ENCODE results near the gene SNX9.
"Not testable (repeated sequence)": the region's sequence is repeated elsewhere in the genome, so short reads cannot be mapped to it uniquely, and the experiment has no call there.

The SNX9 gene

GRCh38 chr6:157885211-157885788 is 62.3 kb downstream of the SNX9 start:
- DNase-seq (ENCODE audit: low spot score): no peak

GRCh38 chr6:157885876-157886275 is 62.8 kb downstream of the SNX9 start:
- no peak for DNase-seq (ENCODE audit: low spot score)

GRCh38 chr6:157887892-157888291 is 64.8 kb downstream of the SNX9 start:
- DNase-seq (ENCODE audit: low spot score): no peak

DNA sequence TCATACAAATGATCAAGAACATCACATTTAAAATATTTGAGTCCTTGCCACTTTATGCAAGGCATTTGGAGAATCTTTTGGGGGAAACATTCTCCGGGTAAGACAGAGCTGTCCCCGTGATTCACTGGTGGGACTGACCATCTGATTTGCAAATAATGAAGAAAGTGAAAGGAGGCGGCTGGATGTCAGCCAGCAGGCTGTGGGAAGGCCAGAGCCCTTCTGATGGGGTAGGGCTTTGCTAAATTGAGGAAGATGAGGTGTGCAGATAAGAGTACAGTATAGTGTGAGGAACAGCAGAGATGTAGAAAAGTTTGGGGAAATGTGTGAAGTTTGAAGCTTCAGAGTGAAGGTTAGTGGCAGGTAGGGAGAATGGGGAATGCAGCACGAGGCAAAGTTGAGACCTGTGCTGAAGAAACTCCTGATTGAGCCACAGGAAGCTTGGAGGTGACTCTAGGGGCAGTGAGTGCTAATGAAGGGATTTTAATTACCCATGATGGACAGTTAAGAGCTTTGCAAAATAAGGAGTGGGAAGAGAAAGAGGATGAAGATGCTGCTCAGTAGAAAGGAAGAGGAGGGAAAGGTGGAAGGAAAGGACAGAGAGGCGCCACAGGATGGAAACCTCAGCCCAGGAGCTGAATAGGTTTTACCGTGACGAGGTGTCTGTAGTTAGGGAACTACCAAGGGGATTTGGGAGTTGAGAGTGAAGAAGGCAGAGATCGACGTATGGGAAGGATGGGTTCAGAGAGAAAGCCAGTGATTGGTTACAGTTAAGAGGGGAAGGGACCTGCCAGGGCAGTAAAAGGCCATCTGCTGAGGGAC is 68.7 kb downstream of the SNX9 start:
- no peak for DNase-seq (ENCODE audit: low spot score)

GRCh38 chr6:157892363-157892877 is 69.4 kb downstream of the SNX9 start:
- no peak for DNase-seq (ENCODE audit: low spot score)

DNA sequence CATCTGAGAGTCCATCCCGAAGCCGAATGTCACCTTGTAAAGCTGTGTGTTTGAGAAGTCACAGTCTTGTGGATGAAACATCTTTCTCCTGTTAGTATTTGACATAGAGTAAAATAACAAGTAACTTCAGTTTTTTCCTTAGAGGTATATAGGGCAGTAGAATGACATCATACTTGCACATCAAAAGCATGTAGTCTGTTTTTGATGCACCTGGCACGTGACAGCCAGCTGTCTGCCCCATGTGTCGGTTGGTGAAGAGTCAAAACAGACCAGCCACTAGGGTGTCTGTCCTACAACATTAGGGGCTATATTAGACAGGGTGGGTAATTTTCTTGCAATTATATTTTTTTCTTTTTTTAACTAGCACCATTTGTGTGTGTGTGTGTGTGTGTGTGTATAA is 70.2 kb downstream of the SNX9 start:
- no peak for DNase-seq (ENCODE audit: low spot score)

- no peak for DNase-seq (ENCODE audit: low spot score)
Measured at GRCh38 chr6:157895585-157895984, 72.5 kb downstream of the SNX9 start.

GRCh38 chr6:157896932-157897331 is 73.9 kb downstream of the SNX9 start:
- DNase-seq (ENCODE audit: low spot score): no peak

- DNase-seq (ENCODE audit: low spot score): no peak
Measured at GRCh38 chr6:157898169-157898568, 75.1 kb downstream of the SNX9 start.

- no peak for DNase-seq (ENCODE audit: low spot score)
Measured at GRCh38 chr6:157898640-157899039, 75.6 kb downstream of the SNX9 start.

DNA sequence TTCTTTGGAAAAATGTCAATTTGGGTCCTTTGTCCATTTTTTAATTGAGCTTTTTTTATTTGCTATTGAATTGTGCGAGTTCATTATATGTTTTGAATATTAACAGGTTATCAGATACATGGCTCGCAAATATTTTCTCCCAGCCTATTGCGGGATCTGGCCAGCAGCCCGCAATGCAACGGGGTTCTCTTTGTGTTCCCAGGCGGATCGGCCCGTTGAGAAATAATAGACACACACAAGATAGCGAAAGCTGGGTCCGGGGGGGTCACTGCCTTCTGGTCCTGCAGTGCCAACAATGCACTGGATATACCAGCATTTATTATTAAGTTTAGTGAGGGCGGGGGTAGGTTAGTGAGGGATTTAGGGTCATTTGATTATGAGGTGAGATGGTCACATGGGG is 77.2 kb downstream of the SNX9 start:
- DNase-seq (ENCODE audit: low spot score): not testable (repeated sequence)

GRCh38 chr6:157900751-157901150 is 77.7 kb downstream of the SNX9 start:
- DNase-seq (ENCODE audit: low spot score): not testable (repeated sequence)

DNA sequence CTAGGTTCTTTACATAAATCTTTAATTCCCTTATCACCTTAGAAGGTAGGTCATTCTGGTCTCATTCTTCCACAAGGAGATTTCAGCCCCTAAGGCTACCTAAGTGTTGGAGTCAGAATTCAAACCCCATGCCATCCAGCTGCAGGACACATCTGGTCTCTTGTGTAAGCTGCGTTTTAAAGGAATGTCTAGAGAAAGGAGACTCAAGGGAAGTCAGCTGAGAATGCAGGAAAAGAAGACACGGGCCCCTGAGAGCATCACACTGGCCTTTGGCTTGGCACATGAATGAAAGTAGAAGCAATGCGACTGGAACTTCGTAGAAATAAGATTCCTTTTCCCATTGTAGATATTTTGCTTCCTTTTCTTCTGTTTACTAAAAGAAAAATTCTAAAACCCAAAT is 82.0 kb downstream of the SNX9 start:
- no peak for DNase-seq (ENCODE audit: low spot score)

DNA sequence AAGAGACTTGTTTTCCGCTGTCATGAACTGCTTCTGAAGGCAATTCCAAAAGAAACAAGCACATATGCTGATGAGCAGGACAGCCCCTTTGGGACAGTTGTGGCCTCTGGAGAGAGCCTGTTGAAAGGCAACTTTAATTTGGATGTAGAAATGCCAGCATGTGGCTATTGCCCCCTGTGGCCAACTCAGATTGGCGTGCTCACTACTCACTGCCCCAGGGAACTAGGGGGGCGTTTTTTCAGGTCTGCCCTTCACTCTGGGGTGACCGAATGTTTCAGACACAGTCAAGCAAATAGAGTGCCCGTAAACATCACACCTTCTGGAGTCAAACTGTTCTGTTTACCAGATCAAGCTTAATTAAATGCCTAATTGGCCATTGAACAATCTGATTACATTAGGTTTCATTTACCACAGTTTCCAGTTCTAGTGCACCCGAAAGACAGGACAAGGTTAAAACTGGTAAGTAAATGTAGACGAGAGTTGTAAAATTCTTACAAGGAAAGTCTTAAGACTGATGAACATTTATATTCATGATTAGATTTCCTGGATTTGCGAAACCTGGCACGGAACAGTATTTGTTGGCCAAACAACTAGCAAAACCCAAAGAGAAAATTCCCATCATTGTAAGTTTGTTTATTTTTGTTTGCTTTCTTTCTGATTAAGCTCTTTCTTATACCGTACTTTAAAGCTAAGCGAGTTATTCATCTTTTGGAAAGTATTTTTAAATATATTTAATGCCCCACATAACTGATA is 82.7 kb downstream of the SNX9 start:
- DNase-seq (ENCODE audit: low spot score): no peak

- DNase-seq (ENCODE audit: low spot score): no peak
Measured at GRCh38 chr6:157906537-157907061, 83.6 kb downstream of the SNX9 start.

- no peak for DNase-seq (ENCODE audit: low spot score)
Measured at GRCh38 chr6:157907651-157908050, 84.6 kb downstream of the SNX9 start.

GRCh38 chr6:157908369-157909281 is 85.6 kb downstream of the SNX9 start:
- DNase-seq (ENCODE audit: low spot score): no peak

DNA sequence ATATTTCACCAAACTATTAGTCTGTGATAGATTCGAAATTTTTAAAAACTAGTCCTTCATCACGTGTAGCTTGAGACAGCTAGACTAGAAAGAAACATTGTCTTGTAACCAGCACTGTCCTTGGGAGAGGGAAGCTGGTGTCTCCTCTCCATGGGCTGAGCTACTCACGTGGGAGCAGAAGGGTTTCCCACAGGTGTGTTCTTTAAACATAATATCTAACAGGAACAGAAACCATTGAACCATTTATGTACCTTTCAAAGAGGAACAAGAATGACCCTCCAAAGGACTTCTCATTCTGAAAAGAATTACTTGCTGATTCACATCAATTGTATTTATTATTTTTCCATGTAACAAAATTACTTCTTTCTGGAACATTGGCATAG is 86.2 kb downstream of the SNX9 start:
- DNase-seq (ENCODE audit: low spot score): no peak

- no peak for DNase-seq (ENCODE audit: low spot score)
Measured at GRCh38 chr6:157911278-157911677, 88.2 kb downstream of the SNX9 start.

DNA sequence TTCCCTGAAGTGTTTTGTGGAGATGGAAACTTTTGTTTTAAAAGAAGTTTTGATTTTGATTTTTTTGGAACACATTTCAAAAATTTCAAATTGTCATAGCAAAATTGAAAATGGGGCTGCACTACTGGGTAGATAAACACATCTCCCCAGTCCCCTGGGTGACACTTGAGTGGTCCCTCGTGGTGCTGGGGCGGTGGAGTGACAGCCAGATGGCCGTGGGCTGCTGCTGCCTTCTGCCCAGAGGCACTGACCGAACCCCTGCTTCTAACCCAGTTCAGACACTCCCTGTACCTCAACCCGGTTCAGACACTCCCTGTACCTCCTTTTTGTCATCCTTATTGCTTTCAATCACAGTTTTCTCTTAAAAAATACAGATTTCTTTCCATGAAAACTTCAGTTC is 88.7 kb downstream of the SNX9 start:
- no peak for DNase-seq (ENCODE audit: low spot score)

DNA sequence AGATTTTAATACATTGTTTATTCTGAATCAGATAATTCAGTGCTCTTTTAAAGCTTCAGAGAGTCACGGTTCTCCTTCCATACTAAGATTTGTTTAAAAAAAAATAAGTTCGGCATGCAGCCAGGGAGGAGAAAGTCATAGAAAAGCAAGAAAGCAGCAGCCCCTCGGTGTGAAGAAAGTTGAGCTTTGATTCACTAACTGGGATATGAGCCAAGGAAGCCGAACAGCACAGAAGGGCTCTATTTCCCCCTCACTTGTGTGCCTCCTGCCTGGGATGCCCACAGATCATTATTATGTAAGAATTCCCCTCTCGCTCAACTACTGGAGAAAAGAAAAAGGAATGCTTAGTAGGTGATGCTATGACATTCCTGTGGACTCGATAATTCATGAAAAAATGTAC is 89.3 kb downstream of the SNX9 start:
- DNase-seq (ENCODE audit: low spot score): no peak
